IPS-15b (cell line): ENCODE data around the gene PTPN6.
A peak's percentile ranks its signal among the peaks of the same experiment; 100 is the strongest.

ENCODE experiments used
- H3K27me3 ChIP-seq: one replicate; pipeline ENCODE4 v1.6.1; 2013; ENCODE audit warnings: low read length; ENCODE audit not compliant: control insufficient read depth, insufficient read depth
- H3K36me3 ChIP-seq: one replicate; pipeline ENCODE4 v1.6.1; 2013; ENCODE audit warnings: low read length; ENCODE audit not compliant: control insufficient read depth, insufficient read depth
- H3K4me1 ChIP-seq: one replicate; pipeline ENCODE4 v1.6.1; 2013; ENCODE audit warnings: mild to moderate bottlenecking, low read length; ENCODE audit not compliant: control insufficient read depth, insufficient read depth
- H3K4me3 ChIP-seq: one replicate; pipeline ENCODE4 v1.5.1; 2013; ENCODE audit warnings: low read depth, low read length
- H3K9ac ChIP-seq: one replicate; pipeline ENCODE4 v1.6.1; 2013; ENCODE audit warnings: low read depth, mild to moderate bottlenecking, low read length
- H3K9me3 ChIP-seq: one replicate; pipeline ENCODE4 v1.6.1; 2013; ENCODE audit warnings: mild to moderate bottlenecking, low read length; ENCODE audit not compliant: control insufficient read depth, insufficient read depth

The PTPN6 gene

DNA sequence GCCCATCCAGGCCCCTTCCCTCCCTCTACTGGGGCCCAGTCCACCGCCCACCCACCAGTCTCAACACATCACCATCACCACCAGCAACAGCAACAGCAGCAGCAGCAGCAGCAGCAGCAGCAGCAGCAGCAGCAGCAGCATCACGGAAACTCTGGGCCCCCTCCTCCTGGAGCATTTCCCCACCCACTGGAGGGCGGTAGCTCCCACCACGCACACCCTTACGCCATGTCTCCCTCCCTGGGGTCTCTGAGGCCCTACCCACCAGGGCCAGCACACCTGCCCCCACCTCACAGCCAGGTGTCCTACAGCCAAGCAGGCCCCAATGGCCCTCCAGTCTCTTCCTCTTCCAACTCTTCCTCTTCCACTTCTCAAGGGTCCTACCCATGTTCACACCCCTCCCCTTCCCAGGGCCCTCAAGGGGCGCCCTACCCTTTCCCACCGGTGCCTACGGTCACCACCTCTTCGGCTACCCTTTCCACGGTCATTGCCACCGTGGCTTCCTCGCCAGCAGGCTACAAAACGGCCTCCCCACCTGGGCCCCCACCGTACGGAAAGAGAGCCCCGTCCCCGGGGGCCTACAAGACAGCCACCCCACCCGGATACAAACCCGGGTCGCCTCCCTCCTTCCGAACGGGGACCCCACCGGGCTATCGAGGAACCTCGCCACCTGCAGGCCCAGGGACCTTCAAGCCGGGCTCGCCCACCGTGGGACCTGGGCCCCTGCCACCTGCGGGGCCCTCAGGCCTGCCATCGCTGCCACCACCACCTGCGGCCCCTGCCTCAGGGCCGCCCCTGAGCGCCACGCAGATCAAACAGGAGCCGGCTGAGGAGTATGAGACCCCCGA, 14.3 kb upstream of the PTPN6 start:
- H3K9me3 ChIP-seq = no peaks in the 10 kb centered on the region
- H3K36me3 ChIP-seq = peaks cover 44% of the 10 kb centered on the region
- no peaks in the 10 kb centered on the region for H3K4me1 ChIP-seq
- no peaks in the 10 kb centered on the region for H3K27me3 ChIP-seq
- H3K9ac ChIP-seq = peak overlapping the region; percentile 32
- H3K4me3 ChIP-seq = peak overlapping the region; percentile 71

DNA sequence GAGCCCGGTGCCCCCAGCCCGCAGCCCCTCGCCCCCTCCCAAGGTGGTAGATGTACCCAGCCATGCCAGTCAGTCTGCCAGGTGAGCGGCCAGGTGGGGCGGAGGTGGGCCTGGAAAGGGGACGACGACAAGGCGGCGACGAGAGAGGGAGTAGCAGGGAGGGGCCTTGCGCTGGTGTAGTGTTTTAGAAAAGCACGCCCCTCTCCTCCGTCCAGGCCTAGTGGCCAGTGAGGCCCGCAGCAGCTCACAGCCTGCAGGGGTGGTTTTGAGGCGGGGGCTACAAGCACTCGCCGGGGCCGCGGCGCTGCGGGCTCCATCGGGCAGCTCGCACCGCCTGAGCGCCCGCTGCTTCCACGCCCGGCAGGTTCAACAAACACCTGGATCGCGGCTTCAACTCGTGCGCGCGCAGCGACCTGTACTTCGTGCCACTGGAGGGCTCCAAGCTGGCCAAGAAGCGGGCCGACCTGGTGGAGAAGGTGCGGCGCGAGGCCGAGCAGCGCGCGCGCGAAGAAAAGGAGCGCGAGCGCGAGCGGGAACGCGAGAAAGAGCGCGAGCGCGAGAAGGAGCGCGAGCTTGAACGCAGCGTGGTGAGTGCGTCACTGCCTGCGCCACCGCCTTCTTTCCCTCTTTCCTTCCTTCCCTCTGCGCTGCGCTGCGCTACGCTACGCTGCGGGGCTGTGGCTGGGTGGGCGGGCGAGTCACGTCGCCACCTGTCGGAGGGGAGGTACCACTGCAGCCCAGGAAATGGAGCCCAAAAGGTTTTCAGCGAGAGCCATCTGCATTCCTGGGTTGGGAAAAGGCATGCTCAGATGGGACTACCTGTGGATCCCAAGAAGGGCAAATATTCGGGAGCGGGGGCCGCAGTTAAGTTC, 13.4 kb upstream of the PTPN6 start:
- Histone ChIP-seq H3K36me3 (peaks cover 44% of the 10 kb centered on the region), H3K9ac (peak overlapping the region; percentile 97), H3K4me3 (peak overlapping the region; percentile 71), H3K9me3 (no peaks in the 10 kb centered on the region), H3K4me1 (peaks cover under 1% of the 10 kb centered on the region), H3K27me3 (no peaks in the 10 kb centered on the region)

DNA sequence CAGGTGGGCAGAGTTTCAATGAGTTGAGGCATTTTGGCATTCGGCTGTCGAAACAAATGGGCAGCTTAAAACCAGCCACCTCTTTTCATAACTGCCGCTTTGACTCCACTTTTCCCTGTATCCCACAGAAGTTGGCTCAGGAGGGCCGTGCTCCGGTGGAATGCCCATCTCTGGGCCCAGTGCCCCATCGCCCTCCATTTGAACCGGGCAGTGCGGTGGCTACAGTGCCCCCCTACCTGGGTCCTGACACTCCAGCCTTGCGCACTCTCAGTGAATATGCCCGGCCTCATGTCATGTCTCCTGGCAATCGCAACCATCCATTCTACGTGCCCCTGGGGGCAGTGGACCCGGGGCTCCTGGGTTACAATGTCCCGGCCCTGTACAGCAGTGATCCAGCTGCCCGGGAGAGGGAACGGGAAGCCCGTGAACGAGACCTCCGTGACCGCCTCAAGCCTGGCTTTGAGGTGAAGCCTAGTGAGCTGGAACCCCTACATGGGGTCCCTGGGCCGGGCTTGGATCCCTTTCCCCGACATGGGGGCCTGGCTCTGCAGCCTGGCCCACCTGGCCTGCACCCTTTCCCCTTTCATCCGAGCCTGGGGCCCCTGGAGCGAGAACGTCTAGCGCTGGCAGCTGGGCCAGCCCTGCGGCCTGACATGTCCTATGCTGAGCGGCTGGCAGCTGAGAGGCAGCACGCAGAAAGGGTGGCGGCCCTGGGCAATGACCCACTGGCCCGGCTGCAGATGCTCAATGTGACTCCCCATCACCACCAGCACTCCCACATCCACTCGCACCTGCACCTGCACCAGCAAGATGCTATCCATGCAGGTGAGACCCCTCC, 12.6 kb upstream of the PTPN6 start:
- Histone ChIP-seq H3K9me3 (no peaks in the 10 kb centered on the region), H3K36me3 (peaks cover 40% of the 10 kb centered on the region), H3K9ac (peak overlapping the region; percentile 71), H3K4me1 (peaks cover 4% of the 10 kb centered on the region), H3K4me3 (peak overlapping the region; percentile 71), H3K27me3 (no peaks in the 10 kb centered on the region)

DNA sequence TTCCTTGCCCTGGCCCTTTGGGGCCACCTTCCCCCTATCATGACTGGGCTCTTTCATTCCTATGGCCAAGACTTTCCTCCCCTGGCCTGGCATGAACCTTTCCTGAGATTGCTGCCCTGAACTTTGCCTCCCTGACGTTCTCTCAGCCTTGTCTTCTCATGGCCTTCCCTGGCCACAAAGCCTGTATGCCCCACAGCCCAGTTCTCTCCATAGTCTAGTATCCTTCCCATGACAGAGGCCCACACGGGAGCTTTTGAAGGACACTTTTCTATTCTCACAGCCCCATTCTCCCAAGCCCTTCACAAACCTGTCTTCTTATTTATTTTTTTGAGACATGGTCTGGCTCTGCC, 12.0 kb upstream of the PTPN6 start:
- no peaks in the 10 kb centered on the region for H3K27me3 ChIP-seq
- H3K4me1 ChIP-seq = peaks cover 4% of the 10 kb centered on the region
- peaks cover 34% of the 10 kb centered on the region for H3K36me3 ChIP-seq
- H3K9me3 ChIP-seq = no peaks in the 10 kb centered on the region
- no peak overlapping the region for H3K9ac ChIP-seq
- no peak overlapping the region for H3K4me3 ChIP-seq

DNA sequence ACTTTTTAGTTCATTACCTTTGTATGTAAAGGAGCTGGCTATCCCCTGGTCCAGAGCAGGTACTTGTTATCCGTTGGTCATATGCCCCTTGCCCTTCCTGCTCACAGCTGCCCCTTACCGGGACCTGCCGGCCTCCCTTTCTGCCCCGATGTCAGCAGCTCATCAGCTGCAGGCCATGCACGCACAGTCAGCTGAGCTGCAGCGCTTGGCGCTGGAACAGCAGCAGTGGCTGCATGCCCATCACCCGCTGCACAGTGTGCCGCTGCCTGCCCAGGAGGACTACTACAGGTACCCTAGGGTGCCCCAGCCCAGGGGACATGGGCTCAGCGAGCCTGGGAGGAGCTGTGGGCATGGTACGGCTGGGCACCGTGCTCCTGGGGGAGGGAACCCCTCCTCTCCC, 9.9 kb upstream of the PTPN6 start:
- Histone ChIP-seq H3K36me3 (peaks cover 15% of the 10 kb centered on the region), H3K9ac (no peak overlapping the region), H3K9me3 (no peaks in the 10 kb centered on the region), H3K27me3 (no peaks in the 10 kb centered on the region), H3K4me3 (no peak overlapping the region), H3K4me1 (peaks cover 15% of the 10 kb centered on the region)

DNA sequence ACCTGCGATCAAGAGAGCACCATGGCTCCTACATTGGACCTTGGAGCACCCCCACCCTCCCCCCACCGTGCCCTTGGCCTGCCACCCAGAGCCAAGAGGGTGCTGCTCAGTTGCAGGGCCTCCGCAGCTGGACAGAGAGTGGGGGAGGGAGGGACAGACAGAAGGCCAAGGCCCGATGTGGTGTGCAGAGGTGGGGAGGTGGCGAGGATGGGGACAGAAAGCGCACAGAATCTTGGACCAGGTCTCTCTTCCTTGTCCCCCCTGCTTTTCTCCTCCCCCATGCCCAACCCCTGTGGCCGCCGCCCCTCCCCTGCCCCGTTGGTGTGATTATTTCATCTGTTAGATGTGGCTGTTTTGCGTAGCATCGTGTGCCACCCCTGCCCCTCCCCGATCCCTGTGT, 9.4 kb upstream of the PTPN6 start:
- peaks cover 15% of the 10 kb centered on the region for H3K4me1 ChIP-seq
- H3K36me3 ChIP-seq = peaks cover 15% of the 10 kb centered on the region
- no peaks in the 10 kb centered on the region for H3K9me3 ChIP-seq
- H3K4me3 ChIP-seq = no peak overlapping the region
- no peaks in the 10 kb centered on the region for H3K27me3 ChIP-seq
- H3K9ac ChIP-seq = no peak overlapping the region

DNA sequence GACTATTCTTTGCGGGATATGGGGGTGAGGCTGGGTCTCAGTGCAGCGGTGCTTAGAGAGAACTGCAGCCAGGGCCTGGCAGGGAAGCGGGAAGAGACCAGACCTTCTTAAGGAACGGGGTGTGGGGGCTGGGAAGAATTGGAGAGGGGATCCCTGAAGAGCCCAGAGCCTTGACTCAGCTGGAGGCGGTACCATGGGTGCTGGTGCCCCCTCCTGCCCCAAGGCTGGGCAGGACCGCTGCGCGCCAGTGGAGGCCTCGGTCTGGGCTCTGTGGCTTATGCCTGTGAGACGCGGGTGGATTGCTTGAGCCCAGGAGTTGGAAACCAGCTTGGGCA, 8.9 kb upstream of the PTPN6 start:
- H3K27me3 ChIP-seq = no peaks in the 10 kb centered on the region
- H3K4me1 ChIP-seq = peaks cover 15% of the 10 kb centered on the region
- H3K4me3 ChIP-seq = no peak overlapping the region
- H3K9me3 ChIP-seq = no peaks in the 10 kb centered on the region
- H3K36me3 ChIP-seq = peaks cover 15% of the 10 kb centered on the region
- no peak overlapping the region for H3K9ac ChIP-seq

DNA sequence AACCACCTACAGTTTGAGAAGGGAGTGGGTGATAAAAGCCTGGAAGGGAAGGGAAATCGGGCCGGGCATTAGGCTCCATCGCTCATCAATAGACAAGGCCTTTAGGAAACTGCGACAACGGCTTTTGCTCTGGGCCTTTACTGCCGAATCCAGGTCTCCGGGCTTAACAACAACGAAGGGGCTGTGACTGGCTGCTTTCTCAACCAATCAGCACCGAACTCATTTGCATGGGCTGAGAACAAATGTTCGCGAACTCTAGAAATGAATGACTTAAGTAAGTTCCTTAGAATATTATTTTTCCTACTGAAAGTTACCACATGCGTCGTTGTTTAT, 7.8 kb upstream of the PTPN6 start:
- Histone ChIP-seq H3K4me3 (peak overlapping the region; percentile 93), H3K36me3 (peaks cover 15% of the 10 kb centered on the region), H3K9ac (peak overlapping the region; percentile 93), H3K9me3 (no peaks in the 10 kb centered on the region), H3K27me3 (no peaks in the 10 kb centered on the region), H3K4me1 (peaks cover 15% of the 10 kb centered on the region)

DNA sequence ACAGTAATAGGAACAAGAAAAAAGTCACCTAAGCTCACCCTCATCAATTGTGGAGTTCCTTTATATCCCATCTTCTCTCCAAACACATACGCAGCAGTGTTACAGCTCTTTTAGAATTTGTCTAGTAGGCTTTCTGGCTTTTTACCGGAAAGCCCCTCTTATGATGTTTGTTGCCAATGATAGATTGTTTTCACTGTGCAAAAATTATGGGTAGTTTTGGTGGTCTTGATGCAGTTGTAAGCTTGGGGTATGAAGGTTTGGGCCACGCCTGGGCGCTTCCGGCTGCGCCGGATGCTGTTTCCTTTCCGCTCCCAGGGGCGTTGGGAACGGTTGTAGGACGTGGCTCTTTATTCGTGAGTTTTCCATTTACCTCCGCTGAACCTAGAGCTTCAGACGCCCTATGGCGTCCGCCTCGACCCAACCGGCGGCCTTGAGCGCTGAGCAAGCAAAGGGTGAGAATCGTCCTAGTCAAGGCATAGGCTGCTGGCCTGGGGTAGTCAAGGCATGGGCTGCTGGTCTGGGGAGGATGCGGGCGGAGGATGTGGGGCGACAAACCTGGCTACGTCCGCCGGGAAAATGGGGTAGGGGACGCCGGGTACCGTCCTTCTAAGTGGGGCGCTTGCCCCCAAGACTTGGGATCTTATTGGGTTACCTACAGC, 7.3 kb upstream of the PTPN6 start, which contains the start of the genes C12orf57 and RNU7-1:
Gene C12orf57, plus strand, starts transcription at position 301 of the 659 bp plus-strand sequence. Its CDS starts 100 bp downstream, at position 401.
Gene RNU7-1, plus strand, starts transcription at position 95 of the 659 bp plus-strand sequence.
- H3K4me1 ChIP-seq = peaks cover 15% of the 10 kb centered on the region
- peaks cover 11% of the 10 kb centered on the region for H3K36me3 ChIP-seq
- H3K9me3 ChIP-seq = no peaks in the 10 kb centered on the region
- H3K27me3 ChIP-seq = no peaks in the 10 kb centered on the region
- peak within 1 kb of the TSS; percentile 93 for H3K4me3 ChIP-seq
- H3K9ac ChIP-seq = peak within 1 kb of the TSS; percentile 98

DNA sequence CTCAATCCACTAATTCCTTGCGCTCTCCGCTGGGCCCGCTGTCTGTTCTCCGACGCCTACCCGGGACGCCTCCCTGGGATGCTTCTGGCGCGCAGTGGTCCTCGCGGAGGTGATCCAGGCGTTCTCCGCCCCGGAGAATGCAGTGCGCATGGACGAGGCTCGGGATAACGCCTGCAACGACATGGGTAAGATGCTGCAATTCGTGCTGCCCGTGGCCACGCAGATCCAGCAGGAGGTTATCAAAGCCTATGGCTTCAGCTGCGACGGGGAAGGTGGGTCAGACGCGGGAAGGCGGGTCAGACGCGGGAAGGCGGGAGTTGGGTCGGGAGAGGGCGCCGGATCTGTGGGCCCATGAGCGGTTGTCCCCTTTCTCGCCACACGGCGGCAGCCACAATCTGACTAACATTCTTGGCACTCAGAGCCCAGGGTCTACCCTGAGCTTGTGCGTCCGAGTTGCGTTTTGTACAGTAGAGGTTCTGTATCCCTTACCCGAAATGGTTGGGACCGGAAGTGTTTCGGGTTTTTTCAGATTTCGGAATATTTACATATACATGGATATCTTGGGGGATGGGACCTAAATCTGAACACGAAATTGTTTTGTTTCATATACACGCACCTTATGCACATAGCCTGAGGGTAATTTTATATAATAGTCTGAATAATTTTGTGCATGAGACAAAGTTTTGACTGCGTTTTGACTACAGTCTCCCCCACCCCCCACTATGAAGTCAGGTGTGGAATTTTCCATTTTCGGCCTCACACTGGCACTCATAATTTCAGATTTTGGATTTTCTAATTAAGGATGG, 6.6 kb upstream of the PTPN6 start:
- no peaks in the 10 kb centered on the region for H3K9me3 ChIP-seq
- no peaks in the 10 kb centered on the region for H3K27me3 ChIP-seq
- peak overlapping the region; percentile 98 for H3K9ac ChIP-seq
- peaks cover 15% of the 10 kb centered on the region for H3K4me1 ChIP-seq
- H3K4me3 ChIP-seq = peak overlapping the region; percentile 93
- peaks cover 6% of the 10 kb centered on the region for H3K36me3 ChIP-seq
